Fibroblast of lung (primary cell): ENCODE measurements around the gene TLL1.

Experiments
- EZH2 ChIP-seq: IDR thresholded peaks from 2 replicates; pipeline ENCODE4 v1.5.1; 2012; ENCODE audit warnings: low read length, control low read depth, mild to moderate bottlenecking; ENCODE audit errors: missing control alignments
- TF ChIP-seq, protein P1 (sequence below), 2 donors: IDR thresholded peaks in 1 of 2; conservative IDR thresholded peaks in 1 of 2; 1 replicate in 1 of 2; 2 replicates in 1 of 2; pipeline ENCODE4 v1.5.1; 2011 to 2012; ENCODE audit warnings: low read length in 2 of 2, control low read depth in 1 of 2, inconsistent platforms in 1 of 2, low read depth in 1 of 2, mild to moderate bottlenecking in 1 of 2

DNA sequence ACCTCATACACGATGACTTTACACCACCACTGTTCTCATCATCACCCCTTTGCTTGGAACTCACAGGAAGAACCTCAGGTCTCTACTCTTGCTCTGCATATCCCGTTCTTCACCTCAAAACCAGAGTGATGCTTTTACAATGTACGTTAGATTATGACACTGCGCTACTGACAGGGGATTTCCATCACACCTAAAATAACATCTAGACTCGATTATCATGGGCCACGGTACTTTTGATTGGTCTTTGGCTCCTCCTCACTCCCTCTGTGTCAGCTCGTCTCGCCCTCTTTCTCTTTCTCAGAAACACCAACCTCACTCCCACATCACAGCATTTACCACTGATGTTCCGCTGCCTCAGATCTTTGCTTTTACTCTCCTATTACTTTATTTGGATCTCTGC, 172.4 kb downstream of the TLL1 start:
- TF ChIP-seq, protein P1, sequence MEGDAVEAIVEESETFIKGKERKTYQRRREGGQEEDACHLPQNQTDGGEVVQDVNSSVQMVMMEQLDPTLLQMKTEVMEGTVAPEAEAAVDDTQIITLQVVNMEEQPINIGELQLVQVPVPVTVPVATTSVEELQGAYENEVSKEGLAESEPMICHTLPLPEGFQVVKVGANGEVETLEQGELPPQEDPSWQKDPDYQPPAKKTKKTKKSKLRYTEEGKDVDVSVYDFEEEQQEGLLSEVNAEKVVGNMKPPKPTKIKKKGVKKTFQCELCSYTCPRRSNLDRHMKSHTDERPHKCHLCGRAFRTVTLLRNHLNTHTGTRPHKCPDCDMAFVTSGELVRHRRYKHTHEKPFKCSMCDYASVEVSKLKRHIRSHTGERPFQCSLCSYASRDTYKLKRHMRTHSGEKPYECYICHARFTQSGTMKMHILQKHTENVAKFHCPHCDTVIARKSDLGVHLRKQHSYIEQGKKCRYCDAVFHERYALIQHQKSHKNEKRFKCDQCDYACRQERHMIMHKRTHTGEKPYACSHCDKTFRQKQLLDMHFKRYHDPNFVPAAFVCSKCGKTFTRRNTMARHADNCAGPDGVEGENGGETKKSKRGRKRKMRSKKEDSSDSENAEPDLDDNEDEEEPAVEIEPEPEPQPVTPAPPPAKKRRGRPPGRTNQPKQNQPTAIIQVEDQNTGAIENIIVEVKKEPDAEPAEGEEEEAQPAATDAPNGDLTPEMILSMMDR (conservative IDR thresholded peaks at IDR 0.05 in 1 of 2, IDR thresholded peaks at IDR 0.05 in 1 of 2; ENCODE audit: low read depth in 1 of 2, low read length in 2 of 2) = no peak
- TF ChIP-seq EZH2 = no peak
